ENCODE data around the gene FOLR3.
"Not testable (repeated sequence)": the region's sequence is repeated elsewhere in the genome, so short reads cannot be mapped to it uniquely, and the experiment has no call there.

The FOLR3 gene

GRCh38 chr11:72124046-72124445 lies 11.5 kb upstream of the FOLR3 start:
- no peak for DNase-seq

GRCh38 chr11:72125956-72126355 lies 9.6 kb upstream of the FOLR3 start:
- no peak for DNase-seq

GRCh38 chr11:72127923-72128322 lies 7.6 kb upstream of the FOLR3 start:
- DNase-seq: no peak

DNA sequence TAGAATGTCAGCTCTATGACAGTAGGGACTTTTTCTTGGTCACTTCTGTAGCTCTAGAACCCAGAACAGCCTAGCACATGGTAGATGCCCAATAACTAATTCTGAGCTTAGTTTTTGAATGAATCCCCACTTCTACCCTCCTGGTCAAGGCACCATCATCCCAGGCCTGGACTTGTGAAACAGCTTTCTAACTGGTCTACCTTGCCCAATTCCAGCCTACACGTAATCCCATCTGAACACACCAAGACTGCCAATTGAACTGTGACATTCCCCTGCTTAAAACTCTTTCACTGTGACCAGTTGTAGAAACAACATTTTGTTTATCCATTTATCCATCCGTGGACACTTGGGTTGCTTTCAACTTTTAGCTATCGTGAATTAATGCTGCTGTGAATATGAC lies 6.1 kb upstream of the FOLR3 start:
- DNase-seq: no peak

GRCh38 chr11:72132646-72133045 lies 2.9 kb upstream of the FOLR3 start:
- DNase-seq: no peak

DNA sequence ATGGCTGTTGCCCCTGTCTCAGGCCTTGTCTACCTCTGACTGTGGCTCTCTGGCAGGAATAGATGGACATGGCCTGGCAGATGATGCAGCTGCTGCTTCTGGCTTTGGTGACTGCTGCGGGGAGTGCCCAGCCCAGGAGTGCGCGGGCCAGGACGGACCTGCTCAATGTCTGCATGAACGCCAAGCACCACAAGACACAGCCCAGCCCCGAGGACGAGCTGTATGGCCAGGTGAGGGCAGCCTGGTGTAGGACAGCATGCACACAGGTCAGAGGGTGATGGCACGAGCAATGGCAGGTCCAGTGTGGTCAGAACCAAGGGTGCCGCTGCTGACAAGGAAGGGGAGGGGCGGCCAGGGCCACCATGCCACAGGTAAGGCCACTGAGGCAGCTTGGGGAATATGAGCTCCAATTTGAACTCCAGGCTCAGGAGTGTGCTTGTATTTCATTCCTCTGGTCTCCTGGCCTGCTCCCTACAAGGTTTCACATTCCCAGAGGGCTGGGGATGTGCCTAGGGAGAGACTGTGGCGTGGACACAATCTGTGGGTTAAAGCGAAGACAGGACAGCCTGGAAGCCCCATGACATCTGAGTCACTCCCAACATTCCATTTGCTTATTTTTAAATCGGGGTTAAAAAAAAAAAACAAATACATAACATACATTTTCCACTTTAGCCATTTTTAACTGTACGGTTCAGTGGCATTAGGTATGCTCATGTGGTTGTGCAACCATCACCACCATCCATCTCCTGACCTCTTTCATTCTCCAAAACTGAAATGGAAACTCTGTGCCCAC lies 562 bp downstream of the FOLR3 start:
- DNase-seq: no peak

GRCh38 chr11:72136684-72137262 lies 1.2 kb downstream of the FOLR3 start:
- DNase-seq: no peak

- DNase-seq: no peak
Measured at GRCh38 chr11:72138821-72139390, 3.4 kb downstream of the FOLR3 start.

DNA sequence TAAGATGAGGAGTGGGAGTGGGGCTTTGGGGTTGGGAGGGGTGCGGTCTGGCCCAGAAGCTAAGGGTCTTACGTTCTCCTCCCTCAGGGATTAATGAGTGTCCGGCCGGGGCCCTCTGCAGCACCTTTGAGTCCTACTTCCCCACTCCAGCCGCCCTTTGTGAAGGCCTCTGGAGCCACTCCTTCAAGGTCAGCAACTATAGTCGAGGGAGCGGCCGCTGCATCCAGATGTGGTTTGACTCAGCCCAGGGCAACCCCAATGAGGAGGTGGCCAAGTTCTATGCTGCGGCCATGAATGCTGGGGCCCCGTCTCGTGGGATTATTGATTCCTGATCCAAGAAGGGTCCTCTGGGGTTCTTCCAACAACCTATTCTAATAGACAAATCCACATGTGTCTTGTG lies 4.0 kb downstream of the FOLR3 start:
- no peak for DNase-seq

GRCh38 chr11:72140661-72141060 lies 5.1 kb downstream of the FOLR3 start:
- DNase-seq: no peak

GRCh38 chr11:72141066-72141465 lies 5.5 kb downstream of the FOLR3 start:
- no peak for DNase-seq

DNA sequence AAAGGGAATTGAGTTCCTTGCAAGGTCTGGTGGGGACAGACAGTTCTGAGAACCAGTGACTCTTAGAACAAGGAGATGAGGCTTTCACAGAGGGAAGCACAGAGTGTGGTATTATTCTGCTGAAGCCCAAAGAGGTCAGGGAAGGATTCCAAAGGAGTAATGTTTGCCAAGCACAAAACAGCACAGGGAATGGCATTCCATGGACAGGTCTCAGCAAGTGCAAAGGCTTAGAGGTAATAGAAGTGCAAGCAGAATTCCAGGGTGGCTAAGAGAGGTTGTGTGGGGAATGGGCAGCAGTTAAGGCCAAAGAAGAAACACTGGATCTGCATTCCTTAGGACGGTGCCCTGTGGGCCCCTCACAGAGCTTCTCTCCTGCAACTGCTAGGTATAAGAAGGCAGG lies 6.6 kb downstream of the FOLR3 start:
- not testable (repeated sequence) for DNase-seq

- DNase-seq: not testable (repeated sequence)
Measured at GRCh38 chr11:72142543-72142942, 7.0 kb downstream of the FOLR3 start.

- no peak for DNase-seq
Measured at GRCh38 chr11:72144807-72145565, 9.5 kb downstream of the FOLR3 start.

DNA sequence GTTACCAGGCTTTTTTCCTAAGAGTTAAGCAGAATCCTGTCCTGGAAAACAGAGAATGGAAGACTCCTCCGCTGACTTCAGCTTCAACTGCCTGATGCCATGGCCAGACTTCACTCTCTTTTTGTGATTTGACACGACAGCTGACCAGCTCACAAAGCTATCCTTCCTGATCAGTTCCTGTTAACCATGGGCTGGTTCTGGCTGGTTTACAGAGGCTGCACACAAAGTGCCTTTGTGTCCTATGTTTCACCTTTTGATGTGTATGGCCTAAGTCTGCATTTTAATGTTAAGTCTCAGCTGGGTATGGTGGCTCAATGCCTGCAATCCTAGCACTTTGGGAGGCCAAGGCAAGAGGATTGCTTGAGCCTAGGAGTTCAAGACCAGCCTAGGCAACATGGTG lies 11.1 kb downstream of the FOLR3 start:
- DNase-seq: no peak

DNA sequence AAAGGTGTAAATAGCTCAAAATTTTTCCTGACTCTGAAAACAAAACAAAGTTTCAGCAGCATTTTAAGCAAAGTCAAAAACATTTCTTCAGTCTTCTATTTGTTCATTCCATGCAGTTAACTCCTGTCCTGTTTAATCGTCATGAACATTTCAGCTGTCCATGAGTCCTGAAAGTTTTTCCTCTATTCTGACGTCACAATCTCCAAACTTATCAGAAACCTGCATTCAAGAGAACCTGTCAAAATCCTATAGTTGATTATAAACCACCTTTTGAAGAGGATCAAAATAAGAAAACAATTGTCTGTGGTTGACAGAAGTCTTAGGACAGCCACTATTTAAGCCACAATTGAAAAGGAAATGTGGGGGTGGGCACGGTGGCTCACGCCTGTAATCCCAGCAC lies 15.4 kb downstream of the FOLR3 start:
- DNase-seq: no peak

- DNase-seq: not testable (repeated sequence)
Measured at GRCh38 chr11:72153874-72154273, 18.3 kb downstream of the FOLR3 start.

DNA sequence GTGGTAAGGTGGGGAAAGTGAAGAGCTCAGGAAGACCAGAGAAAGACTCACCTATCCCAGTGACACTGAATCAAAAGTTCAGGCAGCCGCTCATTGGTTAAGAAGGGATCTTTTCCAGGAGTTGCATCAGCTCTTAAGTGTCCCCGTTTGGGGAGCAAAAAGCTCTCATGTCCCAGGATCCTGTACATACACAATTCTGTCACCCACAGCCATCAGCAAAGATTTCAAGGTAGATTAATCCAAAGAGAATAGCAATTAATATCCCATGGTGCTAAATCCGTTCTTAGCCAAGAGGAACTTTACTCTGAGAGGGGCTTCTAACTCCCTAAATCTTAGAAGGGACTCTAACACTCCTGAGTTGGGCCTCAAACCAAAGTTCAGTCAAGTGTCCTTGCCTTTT lies 19.3 kb downstream of the FOLR3 start:
- no peak for DNase-seq

DNA sequence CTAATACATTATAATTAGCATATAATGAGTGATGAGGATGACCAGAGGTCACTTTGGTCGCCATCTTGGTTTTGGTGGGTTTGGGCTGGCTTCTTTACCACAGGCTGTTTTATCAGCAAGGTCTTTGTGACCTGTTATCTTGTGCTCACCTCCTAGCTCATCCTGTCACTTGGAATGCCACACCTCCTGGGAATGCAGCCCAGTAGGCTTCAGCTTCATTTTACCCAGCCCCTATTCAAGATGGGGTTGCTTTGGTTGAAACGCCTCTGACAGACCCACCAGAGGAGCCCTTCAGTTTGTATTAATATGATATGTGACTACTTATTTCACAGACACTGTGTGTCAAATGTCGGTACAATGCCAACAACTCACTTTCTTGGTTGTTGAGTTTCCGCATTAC lies 20.2 kb downstream of the FOLR3 start:
- no peak for DNase-seq

DNA sequence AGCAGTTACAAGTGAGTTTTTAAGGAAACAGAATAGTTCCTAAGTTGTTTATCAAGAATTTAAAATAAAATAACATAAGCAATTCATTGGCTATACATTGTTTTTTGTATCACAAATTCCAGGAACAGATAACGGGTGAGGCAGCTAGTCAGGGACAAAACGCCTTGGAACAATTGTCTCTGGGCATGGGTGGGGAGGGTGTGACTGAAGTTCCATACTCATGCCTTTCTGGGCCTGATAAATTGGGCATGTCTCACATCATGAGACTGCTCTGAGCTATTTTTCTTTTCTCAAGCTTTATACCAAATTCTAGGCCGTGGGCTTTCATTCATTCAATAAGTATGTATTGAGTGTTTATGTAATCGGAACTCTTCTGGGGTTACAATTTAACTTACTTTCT lies 21.6 kb downstream of the FOLR3 start:
- DNase-seq: no peak

DNA sequence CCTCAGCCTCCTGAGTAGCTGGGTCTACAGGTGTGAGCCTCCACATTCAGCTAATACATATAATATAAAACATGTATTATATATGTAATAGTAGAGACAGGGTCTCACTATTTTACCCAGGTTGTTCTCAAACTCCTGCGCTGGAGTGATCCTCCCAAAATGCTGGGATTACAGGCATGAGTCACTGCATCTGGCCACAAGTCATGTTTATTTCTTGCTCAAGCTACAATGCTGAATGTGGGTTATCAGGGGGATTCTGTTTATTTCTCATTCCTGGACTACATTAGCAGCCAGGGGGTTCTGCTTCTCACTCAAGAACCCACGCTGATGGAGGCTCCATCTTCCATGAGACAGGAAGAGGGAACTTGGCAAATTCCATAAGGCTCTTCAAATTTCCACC lies 24.8 kb downstream of the FOLR3 start:
- no peak for DNase-seq

- DNase-seq: no peak
Measured at GRCh38 chr11:72162891-72163492, 27.5 kb downstream of the FOLR3 start.

GRCh38 chr11:72164187-72164586 lies 28.7 kb downstream of the FOLR3 start:
- not testable (repeated sequence) for DNase-seq

Data from NCI-H69 (cell line).